Loucy (cell line): Measurements from ENCODE around the gene AGBL4.

Source experiments
- EZH2phosphoT487 ChIP-seq: fragments of 200-600 bp; IDR thresholded peaks from 2 replicates; pipeline ENCODE4 v1.6.1; 2018; ENCODE audit warnings: antibody characterized with exemption, mild to moderate bottlenecking, moderate library complexity, borderline replicate concordance
- TF ChIP-seq, protein P1 (sequence below): fragments of 200-600 bp; sonication (generic); conservative IDR thresholded peaks from 2 replicates; pipeline ENCODE4 v1.5.1; 2014; ENCODE audit warnings: mild to moderate bottlenecking, antibody characterized with exemption, low read length

GRCh38 chr1:49234988-49235387 is 788.8 kb downstream of the AGBL4 start:
- TF ChIP-seq, protein P1, sequence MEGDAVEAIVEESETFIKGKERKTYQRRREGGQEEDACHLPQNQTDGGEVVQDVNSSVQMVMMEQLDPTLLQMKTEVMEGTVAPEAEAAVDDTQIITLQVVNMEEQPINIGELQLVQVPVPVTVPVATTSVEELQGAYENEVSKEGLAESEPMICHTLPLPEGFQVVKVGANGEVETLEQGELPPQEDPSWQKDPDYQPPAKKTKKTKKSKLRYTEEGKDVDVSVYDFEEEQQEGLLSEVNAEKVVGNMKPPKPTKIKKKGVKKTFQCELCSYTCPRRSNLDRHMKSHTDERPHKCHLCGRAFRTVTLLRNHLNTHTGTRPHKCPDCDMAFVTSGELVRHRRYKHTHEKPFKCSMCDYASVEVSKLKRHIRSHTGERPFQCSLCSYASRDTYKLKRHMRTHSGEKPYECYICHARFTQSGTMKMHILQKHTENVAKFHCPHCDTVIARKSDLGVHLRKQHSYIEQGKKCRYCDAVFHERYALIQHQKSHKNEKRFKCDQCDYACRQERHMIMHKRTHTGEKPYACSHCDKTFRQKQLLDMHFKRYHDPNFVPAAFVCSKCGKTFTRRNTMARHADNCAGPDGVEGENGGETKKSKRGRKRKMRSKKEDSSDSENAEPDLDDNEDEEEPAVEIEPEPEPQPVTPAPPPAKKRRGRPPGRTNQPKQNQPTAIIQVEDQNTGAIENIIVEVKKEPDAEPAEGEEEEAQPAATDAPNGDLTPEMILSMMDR: no peak
- TF ChIP-seq EZH2phosphoT487: no peak
